Vagina (tissue), 2 donors: ENCODE results near the gene ACADSB. TPM values are rescaled to one million over a fixed set of nuclear protein-coding genes. Genes with fewer than 3 reads are reported as not detected.

Experiments used
- DNase-seq, 2 donors: peaks; one replicate each; pipeline ENCODE4 v3.0.0-alpha.2; 2017; ENCODE audit errors: extremely low spot score in 2 of 2
- H3K27ac ChIP-seq: fragments of 200-600 bp; sonication (generic); one replicate; pipeline ENCODE4 v1.5.1; 2019
- H3K27me3 ChIP-seq: fragments of 200-600 bp; sonication (generic); one replicate; pipeline ENCODE4 v1.5.1; 2019
- H3K36me3 ChIP-seq, 2 donors: fragments of 200-600 bp; sonication (generic); one replicate each; pipeline ENCODE4 v1.5.1; 2017 to 2019
- H3K4me1 ChIP-seq: fragments of 200-600 bp; sonication (generic); one replicate; pipeline ENCODE4 v1.5.1; 2019
- H3K4me3 ChIP-seq, 2 donors: fragments of 200-600 bp; sonication (generic); 1 replicate in 1 of 2; 2 replicates in 1 of 2; pipeline ENCODE4 v1.5.1; 2016 to 2019
- H3K9me3 ChIP-seq: fragments of 200-600 bp; sonication (generic); one replicate; pipeline ENCODE4 v1.5.1; 2019
- CTCF ChIP-seq, 3 experiments: fragments of 450-650 bp in 2 of 3; fragments of 200-600 bp in 1 of 3; sonication (generic) in 1 of 3; IDR thresholded peaks; one replicate each; pipeline ENCODE4 v1.5.1; 2017 to 2019; ENCODE audit warnings: antibody characterized with exemption in 3 of 3, mild to moderate bottlenecking in 2 of 3, moderate library complexity in 2 of 3
- POLR2A ChIP-seq, 2 donors: fragments of 450-650 bp; IDR thresholded peaks; one replicate each; pipeline ENCODE4 v1.6.1; 2017; ENCODE audit warnings: antibody characterized with exemption in 2 of 2, mild to moderate bottlenecking in 2 of 2, moderate library complexity in 2 of 2
- POLR2AphosphoS5 ChIP-seq, 2 donors: sonication (generic); formaldehyde crosslinking; IDR thresholded peaks; one replicate each; pipeline ENCODE4 v1.9.0; 2017; ENCODE audit warnings: antibody characterized with exemption in 2 of 2, mild to moderate bottlenecking in 2 of 2, low read depth in 1 of 2; ENCODE audit not compliant: insufficient read depth in 1 of 2
- intact Hi-C: fragments of 100-400 bp; cut with DNase I; formaldehyde crosslinking; loops from one replicate; pipeline ENCODE4 v1.15.1; 2023
- total RNA-seq: library from RNA; depleted of rRNA; stranded (reverse); fragments of >200 nt; gene quantifications from one replicate; pipeline ENCODE4 v1.2.3, GENCODE V29; 2016

ACADSB gene
- total RNA-seq, 1 donor from 2014 or later, result 10.3 TPM

GRCh38 chr10:123043409-123043925, 34.7 kb downstream of the ACADSB start:
- intact Hi-C loops, result no loop called here

GRCh38 chr10:123044391-123044790, 35.6 kb downstream of the ACADSB start:
- TF ChIP-seq POLR2AphosphoS5 (IDR thresholded peaks at IDR 0.05; ENCODE audit: insufficient read depth in 1 of 2, low read depth in 1 of 2) (no peak), POLR2A (IDR thresholded peaks at IDR 0.05) (no peak), CTCF (IDR thresholded peaks at IDR 0.05) (no peak)
- H3K27me3 ChIP-seq, result no peaks in the 10 kb centered on the region
- H3K4me1 ChIP-seq, result no peaks in the 10 kb centered on the region
- no peaks in the 10 kb centered on the region for H3K9me3 ChIP-seq
- H3K36me3 ChIP-seq, result peaks cover 0 to 23% of the 10 kb centered on the region in 2 donors
- DNase-seq, result no peak
- H3K4me3 ChIP-seq, result no peak overlapping the region
- no peak overlapping the region for H3K27ac ChIP-seq
- intact Hi-C loops, result no loop called here

More at GRCh38 chr10:123043409-123043925, 34.7 kb downstream of the ACADSB start:
- Histone ChIP-seq H3K27me3 (no peaks in the 10 kb centered on the region), H3K4me3 (no peak overlapping the region), H3K27ac (no peak overlapping the region), H3K4me1 (no peaks in the 10 kb centered on the region), H3K9me3 (no peaks in the 10 kb centered on the region), H3K36me3 (peaks cover 0 to 16% of the 10 kb centered on the region in 2 donors)
- TF ChIP-seq CTCF (IDR thresholded peaks at IDR 0.05) (peak in 2 of 3 experiments; percentile 11 to 37), POLR2AphosphoS5 (IDR thresholded peaks at IDR 0.05; ENCODE audit: insufficient read depth in 1 of 2, low read depth in 1 of 2) (no peak)
- no peak for DNase-seq

GRCh38 chr10:123045961-123046731, 37.3 kb downstream of the ACADSB start:
- Histone ChIP-seq H3K27ac (no peak overlapping the region), H3K4me1 (no peaks in the 10 kb centered on the region), H3K36me3 (peaks cover 0 to 23% of the 10 kb centered on the region in 2 donors), H3K27me3 (no peaks in the 10 kb centered on the region), H3K4me3 (no peak overlapping the region), H3K9me3 (no peaks in the 10 kb centered on the region)
- intact Hi-C loops, result no loop called here
- TF ChIP-seq CTCF (IDR thresholded peaks at IDR 0.05) (no peak), POLR2AphosphoS5 (IDR thresholded peaks at IDR 0.05; ENCODE audit: insufficient read depth in 1 of 2, low read depth in 1 of 2) (no peak), POLR2A (IDR thresholded peaks at IDR 0.05) (no peak)
- DNase-seq, result no peak

- no peak overlapping the region for H3K4me3 ChIP-seq
- H3K9me3 ChIP-seq, result no peaks in the 10 kb centered on the region
- TF ChIP-seq POLR2AphosphoS5 (IDR thresholded peaks at IDR 0.05; ENCODE audit: insufficient read depth in 1 of 2, low read depth in 1 of 2), result no peak
- TF ChIP-seq CTCF (IDR thresholded peaks at IDR 0.05), result no peak
- TF ChIP-seq POLR2A (IDR thresholded peaks at IDR 0.05), result no peak
- no peaks in the 10 kb centered on the region for H3K4me1 ChIP-seq
- no peak for DNase-seq
- no peaks in the 10 kb centered on the region for H3K27me3 ChIP-seq
- peaks cover 0 to 14% of the 10 kb centered on the region in 2 donors for H3K36me3 ChIP-seq
- intact Hi-C loops, result no loop called here
- no peak overlapping the region for H3K27ac ChIP-seq
Measured at GRCh38 chr10:123057968-123058367, 49.2 kb downstream of the ACADSB start.

- H3K4me1 ChIP-seq, result no peaks in the 10 kb centered on the region
- H3K9me3 ChIP-seq, result no peaks in the 10 kb centered on the region
- no peak overlapping the region for H3K4me3 ChIP-seq
- TF ChIP-seq CTCF (IDR thresholded peaks at IDR 0.05) (no peak), POLR2A (IDR thresholded peaks at IDR 0.05) (no peak), POLR2AphosphoS5 (IDR thresholded peaks at IDR 0.05; ENCODE audit: insufficient read depth in 1 of 2, low read depth in 1 of 2) (no peak)
- no peaks in the 10 kb centered on the region for H3K27me3 ChIP-seq
- H3K27ac ChIP-seq, result no peak overlapping the region
- intact Hi-C loops, result no loop called here
- DNase-seq, result no peak
- H3K36me3 ChIP-seq, result no peaks in the 10 kb centered on the region
Measured at GRCh38 chr10:123061865-123062264, 53.1 kb downstream of the ACADSB start.
